GM19023 (cell line): ENCODE measurements around the gene ZNF579.

ENCODE experiments used
- ATAC-seq: cut with Tn5 transposase; IDR thresholded peaks from one replicate; pipeline ENCODE4 v1.9.1; 2021; ENCODE audit warnings: mild to moderate bottlenecking, moderate library complexity; ENCODE audit not compliant: unreplicated experiment

ZNF579 gene, protein sequence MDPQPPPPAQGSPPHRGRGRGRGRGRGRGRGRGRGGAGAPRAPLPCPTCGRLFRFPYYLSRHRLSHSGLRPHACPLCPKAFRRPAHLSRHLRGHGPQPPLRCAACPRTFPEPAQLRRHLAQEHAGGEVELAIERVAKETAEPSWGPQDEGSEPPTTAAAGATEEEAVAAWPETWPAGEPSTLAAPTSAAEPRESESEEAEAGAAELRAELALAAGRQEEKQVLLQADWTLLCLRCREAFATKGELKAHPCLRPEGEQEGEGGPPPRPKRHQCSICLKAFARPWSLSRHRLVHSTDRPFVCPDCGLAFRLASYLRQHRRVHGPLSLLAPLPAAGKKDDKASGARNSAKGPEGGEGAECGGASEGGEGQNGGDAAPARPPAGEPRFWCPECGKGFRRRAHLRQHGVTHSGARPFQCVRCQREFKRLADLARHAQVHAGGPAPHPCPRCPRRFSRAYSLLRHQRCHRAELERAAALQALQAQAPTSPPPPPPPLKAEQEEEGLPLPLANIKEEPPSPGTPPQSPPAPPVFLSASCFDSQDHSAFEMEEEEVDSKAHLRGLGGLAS

DNA sequence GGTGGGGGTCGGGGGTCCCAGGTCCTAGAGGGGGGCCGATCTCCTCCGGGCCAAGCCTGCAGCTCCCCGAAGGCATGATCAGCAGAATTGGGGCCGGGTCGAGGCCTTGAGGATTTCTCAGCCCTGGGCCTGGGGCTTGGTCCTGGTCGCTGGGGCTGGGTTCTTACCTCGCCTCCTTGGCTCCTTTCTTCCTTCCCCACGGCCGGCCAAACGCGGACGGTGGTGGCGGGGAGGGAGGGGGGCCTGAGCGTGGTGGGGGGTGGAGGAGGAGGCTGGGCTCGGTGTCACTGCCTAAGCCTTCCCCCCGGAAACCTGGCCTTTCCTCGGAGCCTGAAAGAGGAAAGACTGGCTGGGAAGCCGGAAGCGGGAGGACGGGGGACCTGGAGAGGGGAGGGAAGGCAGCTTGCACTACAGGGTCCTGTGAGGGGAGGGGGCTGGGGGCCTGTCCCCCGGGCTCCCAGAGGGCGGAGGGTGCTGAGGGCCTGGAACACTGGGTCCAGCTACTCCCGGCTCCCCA lies at the start of gene ZNF579:
TSS of gene ZNF579 (minus strand) at position 221 of the 517 bp plus-strand sequence. CDS start 1,209 bp downstream, outside the sequence.
- no peak for ATAC-seq

DNA sequence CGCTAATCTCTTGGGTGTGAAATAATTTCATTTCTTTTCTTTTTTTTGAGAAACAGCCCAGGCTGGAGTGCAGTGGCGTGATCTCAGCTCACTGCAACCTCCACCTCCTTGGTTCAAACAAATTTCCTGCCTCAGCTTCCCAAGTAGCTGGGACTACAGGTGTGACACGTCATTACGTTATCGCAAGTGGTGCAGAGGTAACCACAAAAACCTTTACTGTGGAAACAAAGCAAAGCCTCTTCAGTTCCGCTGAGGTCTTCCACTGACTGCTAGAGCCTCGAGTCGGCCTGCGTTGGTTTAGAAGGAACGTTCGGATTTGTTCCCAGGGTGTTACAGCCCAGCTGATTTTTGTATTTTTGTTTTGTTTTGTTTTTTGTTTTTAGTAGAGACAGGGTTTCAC lies 45.7 kb upstream of the ZNF579 start:
- no peak for ATAC-seq

DNA sequence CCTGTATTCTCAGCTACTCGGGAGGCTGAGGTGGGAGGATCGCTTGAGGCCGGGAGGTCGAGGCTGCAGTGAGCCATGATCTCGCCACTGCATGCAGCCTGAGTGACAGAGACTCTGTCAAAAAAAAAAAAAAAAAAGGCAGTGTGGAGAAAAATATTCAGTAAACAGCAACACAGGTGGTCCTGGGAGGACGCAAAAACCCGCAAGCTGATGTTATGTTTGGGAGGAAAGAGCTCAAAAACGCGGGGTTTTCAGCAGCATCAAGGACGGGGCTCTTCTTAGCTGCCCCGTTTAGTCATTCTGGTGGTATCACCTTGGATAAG lies 44.3 kb upstream of the ZNF579 start:
- no peak for ATAC-seq

DNA sequence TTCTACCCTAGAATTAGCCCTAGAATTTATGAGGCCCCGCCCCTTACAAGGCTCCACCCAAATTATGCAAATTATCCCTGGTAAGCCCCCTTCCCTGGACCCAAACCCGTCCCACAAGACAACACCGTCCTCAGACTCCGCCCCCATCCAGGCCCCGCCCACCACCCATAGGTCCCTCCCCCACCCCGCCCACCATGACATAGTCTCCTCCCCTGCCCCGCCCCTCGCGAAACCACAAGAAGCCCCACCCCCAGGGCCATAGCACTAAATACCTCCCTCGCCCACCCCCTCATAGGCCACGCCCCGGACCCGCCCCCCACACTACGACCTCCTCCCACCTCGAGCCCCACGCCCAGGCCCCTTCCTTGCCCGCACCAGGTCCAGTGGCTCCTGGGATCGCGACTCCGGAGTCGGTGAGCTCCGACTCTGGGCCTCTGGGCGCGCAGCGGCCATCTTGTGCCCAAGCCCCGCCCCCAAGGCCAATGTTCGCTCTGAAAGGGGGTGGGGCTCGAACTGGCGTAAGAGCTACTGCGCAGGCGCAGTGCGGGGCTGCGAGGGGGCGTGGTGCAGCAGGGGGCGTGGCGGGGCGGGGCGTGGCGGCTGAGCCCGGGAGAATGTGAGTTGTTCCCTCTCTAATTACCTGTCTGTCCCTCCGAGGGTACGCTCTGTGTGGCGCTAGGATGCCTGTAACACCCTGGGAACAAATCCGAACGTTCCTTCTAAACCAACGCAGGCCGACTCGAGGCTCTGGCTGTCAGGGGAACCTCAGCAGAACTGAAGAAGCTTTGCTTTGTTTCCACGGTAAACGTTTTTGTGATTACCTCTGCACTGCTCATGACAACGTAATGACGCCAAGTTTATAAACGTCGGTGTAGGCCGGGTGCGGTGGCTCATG lies 43.7 kb upstream of the ZNF579 start, which contains the start of gene ZNF784:
TSS of gene ZNF784 (minus strand) at position 458 of the 895 bp plus-strand sequence. CDS start at position 453, 5 bp downstream.
- ATAC-seq = peak; percentile 70

DNA sequence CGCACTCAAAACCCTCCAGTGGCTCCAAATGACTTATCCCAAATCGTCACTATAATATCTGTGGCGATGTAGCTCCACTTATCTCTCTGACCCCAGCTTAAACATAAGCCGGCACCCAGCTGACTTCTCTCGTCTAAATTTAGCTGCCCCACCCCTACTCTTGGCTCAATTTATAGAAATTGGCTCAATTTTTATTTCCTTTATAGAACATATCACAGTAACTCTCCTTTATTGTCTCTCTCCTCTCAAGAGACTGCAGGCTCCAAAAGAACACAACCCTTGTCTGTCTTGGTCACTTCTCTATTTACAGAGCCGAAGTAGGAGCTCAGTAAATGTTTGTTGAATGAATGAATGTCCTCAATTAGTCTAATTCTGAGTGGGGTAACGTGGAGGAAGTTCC lies 42.9 kb upstream of the ZNF579 start:
- no peak for ATAC-seq

DNA sequence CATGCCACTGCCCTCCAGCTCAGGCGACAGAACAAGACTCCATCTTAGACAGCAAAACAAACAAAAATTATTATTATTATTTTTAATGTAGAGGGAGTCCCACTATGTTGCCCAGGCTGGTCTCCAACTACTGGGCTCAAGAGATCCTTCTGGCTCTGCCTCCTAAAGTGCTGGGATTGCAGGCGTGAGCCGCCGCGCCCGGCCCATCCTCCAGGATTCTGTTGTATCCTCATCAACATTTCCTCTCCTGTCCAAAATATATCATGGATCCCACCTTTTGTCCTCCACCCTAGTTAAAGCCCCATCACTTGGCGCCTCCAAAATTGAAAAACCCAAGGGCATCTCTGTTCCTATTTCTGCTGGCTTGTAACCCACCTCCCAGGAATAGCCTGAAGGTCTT lies 42.5 kb upstream of the ZNF579 start:
- ATAC-seq = no peak

DNA sequence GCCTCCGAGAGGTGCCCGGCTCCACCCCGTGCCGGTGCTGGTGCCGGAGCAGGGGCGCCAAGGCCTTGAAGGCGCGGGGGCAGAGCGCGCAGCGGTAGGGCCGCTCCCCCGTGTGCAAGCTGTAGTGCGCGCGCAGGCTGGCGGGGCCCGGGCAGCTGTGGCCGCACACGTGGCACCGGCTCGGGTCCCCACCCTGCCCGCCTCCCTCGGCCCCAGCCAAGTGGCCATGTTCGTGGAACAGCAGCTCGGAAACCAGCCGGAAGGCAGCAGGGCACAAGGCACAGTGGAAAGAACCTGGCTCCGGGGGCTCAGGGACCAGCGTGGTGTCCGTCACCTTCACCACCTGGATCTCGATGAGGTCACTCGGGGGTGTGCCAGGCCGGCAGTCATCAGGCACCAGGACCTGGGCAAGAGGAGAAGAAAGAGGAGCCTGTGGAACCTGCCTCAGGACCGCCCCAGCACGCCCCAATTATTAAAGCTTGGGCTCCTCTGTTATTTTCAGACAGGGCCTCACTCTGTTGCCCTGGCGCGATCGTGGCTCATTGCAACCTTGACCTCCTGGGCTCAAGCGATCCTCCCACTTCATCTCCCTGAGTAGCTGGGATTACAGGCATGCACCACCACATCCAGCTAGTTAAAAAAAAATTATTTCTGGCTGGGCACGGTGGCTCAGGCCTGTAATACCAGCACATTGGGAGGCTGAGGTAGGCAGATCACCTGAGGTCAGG lies 41.8 kb upstream of the ZNF579 start:
- ATAC-seq = no peak

DNA sequence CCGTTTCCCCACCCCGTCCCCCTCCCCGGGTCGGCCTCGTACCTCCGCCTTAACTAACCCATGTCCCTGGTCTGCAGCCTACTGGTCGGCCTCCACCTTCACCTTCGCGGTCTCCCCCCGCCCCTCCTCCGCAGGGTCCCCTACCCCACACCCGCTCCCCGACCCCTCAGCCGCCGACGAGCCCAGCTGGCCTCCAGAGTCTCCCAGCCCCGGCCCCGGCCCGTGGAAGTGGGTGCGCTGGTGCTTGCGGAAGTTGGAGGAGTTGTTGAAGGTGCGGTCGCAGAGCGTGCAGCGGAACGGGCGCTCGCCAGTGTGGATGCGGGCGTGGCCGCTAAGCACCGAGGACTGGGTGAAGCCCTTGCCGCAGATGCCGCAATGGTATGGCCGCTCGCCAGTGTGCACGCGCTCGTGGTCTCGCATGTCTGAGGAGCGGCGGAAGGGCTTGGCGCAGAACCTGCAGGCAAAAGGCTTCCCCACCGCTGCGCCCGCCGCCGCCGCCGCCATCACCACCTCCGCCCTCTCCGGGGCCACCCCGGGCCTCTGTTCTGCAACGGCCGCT lies 41.1 kb upstream of the ZNF579 start:
- ATAC-seq = no peak

DNA sequence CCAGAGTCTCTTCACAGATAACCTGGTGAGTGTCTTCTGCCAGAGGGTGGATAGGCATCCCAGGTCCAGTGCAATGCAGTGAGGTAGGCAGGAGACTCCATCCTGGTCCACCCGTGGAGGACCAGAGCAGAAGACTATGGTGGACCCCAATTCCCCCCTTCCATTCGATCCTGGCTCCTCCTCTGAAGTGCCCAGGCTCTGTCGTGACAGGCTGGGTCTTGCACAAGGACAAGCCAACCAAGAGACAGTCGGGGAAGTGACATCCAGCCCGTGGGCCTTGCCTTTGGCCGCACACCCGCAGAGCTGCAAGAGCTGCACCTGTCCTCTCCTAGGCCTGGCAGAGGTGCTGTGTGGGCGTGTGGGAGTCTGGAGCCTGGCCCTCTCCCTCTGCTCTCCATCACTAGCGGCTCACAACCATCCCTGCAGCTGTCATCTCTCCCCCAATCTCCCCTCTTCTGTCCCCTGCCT lies 40.6 kb upstream of the ZNF579 start:
- no peak for ATAC-seq

DNA sequence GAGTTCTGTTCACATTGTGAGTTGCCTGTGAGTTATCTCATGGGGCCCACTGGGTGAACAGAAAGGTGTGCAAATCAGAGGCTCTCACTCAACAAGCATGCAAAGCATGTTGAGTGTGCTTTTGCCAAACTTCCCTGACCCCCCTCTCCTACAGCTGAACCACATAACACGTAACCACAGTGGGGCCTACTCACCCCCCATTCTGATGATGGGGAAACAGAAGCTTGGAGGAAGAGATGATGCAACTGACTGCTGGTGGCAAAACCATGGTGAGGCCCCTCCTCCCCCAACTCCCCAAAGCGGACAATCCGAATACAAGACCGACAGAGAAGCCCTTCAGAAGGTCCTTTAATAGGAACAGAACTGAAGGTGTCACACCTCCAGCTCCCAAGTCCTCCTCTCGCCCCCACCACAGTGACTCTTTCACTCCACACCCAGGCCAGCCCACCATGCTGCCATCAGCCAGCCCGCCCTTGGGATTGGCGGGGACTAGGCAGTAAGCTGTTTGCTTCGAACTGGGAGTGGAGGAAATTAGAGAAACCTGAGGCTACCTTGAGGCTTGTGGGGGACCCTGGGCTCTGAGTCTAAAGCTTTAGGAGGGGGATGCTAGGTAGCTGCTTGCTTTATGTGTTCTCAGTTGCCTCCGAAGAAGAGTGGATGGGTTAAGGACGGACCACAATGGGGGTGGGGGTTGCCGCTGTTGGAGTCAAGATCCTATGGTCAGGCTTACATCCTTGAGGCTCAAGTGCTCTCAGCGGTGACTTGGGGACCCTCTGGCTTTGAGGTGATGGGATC lies 40.0 kb upstream of the ZNF579 start:
- ATAC-seq = no peak

DNA sequence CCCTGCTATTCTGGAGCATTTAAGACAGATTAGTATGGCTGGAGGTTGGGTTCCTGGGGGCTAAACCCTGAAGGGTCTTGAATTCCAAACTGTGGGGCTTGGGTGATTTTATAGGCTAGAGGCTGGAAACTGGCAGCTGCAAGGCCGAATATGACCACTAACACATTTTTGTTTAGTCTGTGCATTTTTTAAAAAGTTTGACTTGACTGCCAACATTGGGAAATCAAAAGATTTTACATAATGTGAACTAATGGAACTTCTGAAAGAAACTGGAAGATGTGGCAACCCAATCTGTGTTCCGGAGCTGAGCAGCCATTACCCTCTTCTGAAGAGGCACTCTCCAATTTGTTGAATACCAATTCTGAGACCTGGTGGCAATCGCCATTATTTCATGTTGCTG lies 38.6 kb upstream of the ZNF579 start:
- ATAC-seq = no peak

DNA sequence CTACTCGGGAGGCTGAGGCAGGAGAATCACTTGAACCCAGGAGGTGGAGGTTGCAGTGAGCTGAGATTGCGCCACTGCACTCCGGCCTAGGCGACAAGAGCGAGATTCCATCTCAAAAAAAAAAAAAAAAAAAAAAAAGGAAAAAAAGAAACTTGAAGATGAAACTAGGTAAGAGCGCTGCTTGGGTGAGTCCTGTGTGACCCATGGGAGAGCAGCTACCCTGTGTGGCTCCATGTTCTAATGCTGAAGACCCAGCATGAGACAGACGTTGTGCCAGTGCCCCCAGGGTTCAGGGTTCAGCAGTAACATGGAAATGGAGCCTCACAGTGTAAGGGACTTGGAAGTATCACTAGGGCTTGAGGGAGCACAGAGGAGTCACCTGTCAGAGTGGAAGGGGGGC lies 37.8 kb upstream of the ZNF579 start:
- no peak for ATAC-seq

DNA sequence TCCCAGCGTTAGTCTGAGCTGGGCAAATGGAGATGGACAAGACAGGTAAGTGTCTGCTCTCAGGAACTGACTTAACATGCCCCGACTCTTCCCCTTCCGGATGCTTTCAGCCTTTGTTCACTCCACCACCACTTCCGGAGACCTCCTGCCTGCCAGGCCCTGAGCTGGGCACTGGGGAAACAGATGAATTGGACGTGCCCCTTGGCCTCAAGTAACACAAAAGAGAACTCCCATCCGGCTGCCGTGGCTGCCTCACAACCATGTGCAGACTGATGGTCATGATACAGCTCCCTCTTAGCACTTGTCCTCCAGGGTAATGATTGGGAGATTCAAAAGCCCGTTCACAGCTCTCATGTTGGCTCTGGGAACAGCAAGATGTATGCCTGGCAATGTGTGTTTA lies 36.8 kb upstream of the ZNF579 start:
- ATAC-seq = no peak

DNA sequence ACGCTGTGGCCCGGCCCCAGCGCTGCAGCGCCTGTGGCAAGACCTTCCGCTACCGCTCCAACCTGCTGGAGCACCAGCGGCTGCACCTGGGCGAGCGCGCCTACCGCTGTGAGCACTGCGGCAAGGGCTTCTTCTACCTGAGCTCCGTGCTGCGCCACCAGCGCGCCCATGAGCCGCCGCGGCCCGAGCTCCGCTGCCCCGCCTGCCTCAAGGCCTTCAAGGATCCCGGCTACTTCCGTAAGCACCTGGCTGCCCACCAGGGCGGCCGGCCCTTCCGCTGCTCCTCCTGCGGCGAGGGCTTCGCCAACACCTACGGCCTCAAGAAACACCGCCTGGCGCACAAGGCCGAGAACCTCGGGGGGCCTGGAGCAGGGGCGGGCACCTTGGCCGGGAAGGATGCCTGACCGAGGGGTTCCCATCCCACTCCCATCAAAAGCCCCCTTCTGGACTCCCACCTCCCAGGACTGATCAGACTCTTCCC lies 35.8 kb upstream of the ZNF579 start:
- no peak for ATAC-seq

DNA sequence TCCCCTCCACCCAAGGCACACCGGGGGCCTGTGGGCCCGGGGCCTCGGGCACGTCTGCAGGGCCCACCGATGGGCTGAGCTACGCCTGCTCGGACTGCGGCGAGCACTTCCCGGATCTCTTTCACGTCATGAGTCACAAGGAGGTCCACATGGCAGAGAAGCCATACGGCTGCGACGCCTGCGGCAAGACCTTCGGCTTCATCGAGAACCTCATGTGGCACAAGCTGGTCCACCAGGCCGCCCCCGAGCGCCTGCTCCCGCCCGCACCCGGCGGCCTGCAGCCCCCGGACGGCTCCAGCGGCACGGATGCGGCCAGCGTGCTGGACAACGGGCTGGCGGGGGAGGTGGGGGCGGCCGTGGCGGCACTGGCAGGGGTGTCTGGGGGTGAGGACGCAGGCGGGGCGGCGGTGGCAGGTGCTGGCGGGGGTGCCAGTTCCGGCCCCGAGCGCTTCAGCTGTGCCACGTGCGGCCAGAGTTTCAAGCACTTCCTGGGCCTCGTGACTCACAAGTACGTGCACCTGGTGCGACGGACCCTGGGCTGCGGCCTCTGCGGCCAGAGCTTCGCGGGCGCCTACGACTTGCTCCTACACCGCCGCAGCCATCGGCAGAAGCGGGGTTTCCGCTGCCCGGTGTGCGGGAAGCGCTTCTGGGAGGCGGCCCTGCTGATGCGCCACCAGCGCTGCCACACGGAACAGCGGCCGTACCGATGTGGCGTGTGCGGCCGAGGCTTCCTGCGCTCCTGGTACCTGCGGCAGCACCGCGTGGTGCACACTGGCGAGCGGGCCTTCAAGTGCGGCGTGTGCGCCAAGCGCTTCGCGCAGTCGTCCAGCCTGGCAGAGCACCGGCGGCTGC lies 35.1 kb upstream of the ZNF579 start:
- no peak for ATAC-seq

DNA sequence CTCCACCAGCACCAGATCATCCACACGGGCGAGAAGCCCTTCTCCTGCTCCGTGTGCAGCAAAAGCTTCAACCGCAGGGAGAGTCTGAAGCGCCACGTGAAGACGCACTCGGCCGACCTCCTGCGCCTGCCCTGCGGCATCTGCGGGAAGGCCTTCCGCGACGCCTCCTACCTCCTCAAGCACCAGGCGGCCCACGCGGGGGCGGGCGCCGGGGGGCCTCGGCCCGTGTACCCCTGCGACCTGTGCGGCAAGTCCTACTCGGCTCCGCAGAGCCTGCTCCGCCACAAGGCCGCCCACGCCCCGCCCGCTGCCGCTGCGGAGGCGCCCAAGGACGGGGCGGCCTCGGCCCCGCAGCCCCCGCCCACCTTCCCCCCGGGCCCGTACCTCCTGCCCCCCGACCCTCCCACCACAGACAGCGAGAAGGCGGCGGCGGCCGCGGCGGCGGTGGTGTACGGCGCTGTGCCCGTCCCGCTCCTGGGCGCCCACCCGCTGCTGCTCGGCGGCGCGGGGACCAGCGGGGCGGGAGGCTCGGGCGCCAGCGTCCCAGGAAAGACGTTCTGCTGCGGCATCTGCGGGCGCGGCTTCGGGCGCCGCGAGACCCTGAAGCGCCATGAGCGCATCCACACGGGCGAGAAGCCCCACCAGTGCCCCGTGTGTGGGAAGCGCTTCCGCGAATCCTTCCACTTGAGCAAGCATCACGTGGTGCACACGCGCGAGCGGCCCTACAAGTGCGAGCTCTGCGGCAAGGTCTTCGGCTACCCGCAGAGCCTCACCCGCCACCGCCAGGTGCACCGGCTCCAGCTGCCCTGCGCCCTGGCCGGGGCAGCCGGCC lies 34.3 kb upstream of the ZNF579 start:
- no peak for ATAC-seq

DNA sequence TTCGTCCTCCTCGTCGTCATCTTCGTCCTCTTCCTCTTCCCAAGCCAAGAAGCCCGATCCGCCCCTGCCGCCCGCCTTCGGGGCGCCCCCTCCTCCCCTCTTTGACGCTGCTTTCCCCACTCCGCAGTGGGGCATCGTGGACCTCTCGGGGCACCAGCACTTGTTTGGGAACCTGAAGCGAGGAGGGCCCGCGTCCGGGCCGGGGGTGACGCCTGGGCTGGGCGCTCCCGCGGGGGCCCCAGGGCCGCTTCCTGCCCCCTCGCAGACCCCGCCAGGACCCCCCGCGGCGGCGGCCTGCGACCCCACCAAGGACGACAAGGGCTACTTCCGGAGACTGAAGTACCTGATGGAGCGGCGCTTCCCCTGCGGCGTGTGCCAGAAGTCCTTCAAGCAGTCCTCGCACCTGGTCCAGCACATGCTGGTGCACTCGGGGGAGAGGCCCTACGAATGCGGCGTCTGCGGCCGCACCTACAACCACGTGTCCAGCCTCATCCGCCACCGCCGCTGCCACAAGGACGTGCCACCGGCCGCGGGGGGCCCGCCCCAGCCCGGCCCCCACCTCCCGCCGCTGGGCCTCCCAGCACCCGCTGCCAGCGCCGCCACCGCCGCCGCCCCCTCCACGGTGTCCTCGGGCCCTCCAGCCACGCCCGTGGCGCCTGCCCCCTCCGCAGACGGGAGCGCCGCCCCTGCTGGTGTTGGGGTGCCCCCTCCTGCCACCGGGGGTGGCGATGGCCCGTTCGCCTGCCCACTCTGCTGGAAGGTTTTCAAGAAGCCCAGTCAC lies 33.5 kb upstream of the ZNF579 start:
- no peak for ATAC-seq
